GM18526 (cell line): ENCODE results near the gene NEAT1.

Experiments
- POLR2A ChIP-seq: IDR thresholded peaks from 3 replicates; pipeline ENCODE4 v1.6.1; 2011; ENCODE audit not compliant: insufficient read length; ENCODE audit errors: extremely low read depth

The NEAT1 gene

DNA sequence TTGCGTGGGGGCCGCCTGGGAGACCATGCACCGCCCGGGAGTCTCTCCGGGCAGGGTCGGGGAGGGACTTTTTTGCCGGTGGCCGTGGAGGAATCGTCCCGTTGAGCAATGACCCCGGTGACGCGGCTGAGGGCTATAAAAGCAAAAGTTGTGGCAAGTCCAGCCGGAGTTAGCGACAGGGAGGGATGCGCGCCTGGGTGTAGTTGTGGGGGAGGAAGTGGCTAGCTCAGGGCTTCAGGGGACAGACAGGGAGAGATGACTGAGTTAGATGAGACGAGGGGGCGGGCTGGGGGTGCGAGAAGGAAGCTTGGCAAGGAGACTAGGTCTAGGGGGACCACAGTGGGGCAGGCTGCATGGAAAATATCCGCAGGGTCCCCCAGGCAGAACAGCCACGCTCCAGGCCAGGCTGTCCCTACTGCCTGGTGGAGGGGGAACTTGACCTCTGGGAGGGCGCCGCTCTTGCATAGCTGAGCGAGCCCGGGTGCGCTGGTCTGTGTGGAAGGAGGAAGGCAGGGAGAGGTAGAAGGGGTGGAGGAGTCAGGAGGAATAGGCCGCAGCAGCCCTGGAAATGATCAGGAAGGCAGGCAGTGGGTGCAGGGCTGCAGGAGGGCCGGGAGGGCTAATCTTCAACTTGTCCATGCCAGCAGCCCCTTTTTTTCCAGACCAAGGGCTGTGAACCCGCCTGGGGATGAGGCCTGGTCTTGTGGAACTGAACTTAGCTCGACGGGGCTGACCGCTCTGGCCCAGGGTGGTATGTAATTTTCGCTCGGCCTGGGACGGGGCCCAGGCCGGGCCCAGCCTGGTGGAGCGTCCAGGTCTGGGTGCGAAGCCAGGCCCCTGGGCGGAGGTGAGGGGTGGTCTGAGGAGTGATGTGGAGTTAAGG, at the start of gene NEAT1:
Gene NEAT1, plus strand, starts transcription at position 166 of the 883 bp plus-strand sequence.
- no peak for TF ChIP-seq POLR2A

DNA sequence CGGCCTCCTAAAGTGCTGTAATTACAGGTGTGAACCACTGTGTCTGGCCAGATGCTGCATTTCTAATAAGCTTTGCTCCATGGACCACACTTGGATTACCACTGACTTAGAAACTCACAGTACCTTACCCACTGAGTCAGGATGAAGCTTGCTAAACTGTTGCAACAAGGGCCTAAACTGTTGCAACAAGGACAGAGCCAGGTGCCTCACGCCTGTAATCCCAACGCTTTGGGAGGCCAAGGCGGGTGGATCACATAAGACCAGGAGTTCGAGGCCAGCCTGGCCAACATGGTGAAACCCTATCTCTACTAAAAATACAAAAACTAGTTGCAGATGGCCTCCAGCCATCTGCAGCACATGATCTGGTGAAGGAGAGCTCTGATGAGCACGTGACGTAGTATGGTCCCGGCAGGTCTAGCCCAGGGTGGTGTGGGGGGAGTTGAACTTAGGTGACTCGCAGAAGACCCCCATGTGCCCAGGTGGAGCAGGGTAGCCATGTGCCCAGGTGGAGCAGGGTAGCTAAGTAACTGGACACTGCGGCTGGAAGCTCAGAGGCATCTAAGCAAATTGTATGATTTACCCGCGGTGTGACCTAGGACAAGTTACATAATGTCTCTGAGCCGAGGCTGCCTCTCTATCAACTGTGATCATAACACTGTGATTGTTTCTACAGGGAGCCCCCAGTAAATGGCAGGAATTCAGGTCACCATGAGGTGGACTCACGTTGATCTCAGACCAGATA, 48.6 kb upstream of the NEAT1 start:
- no peak for TF ChIP-seq POLR2A

DNA sequence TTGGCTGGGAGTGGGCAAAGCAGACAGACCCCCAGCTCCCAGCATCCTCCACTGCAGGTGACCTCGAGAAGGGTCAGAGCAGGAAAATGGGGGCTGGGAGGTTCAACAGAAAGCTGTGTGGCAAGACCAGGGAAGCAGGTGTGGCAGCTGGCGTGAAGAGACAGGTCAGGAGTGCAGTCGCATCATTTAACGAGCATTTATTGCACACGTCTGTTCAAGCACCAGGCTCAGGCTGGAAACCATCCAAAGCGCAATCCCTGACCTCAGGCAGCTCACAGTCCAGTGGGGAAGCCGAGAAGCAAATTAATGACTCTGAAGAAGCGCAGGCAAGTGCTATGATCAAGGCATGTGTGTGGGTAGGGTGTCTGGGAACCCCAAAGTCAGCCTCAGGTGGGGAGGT, 47.6 kb upstream of the NEAT1 start:
- TF ChIP-seq POLR2A: no peak

DNA sequence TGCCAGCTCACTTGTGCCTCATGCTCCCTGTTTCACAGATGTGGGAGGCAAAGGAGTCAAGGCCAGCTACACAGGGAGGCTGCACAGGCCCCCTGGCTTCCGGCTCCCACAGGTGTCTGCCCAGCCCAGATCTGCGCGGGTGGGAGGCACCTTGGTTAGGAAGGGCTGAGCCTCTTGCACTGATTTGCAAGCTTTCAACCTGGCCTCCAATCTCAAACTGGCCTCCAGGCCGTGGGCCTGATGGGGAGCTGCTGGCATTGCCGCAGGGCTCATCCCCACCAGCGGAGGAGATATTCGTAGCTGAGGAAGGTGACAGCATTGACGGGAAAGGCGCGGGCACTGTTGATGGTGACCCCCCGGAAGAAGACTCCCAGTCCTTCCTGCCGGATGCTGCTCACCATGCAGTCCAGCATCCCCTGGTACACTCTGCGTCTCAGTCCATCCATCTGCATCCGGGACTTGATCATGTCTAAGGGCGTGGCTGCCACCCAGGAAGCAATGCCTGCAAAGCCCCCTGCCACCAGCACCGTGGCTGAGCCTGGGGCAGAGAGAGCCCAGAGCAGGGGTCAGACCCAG, 46.4 kb upstream of the NEAT1 start:
- no peak for TF ChIP-seq POLR2A

DNA sequence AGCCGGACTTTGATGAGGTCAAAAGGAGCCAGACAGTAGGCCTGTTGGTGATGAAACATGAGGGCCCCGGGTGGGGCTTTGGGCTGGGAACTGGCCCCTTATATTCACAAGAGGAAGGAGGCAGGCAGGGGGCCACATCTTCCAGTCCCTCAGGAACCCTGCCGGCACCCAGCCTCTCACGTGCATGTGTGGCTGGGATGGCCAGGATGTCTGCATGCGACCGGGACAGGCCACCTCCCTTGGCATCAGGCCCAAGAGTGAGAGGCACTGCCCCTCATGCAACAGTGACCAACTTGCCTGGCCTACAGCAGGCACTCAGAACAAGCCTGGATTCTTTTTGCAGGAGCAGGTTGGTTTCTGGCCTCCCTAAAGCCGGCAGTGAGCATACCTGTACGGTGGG, 45.6 kb upstream of the NEAT1 start:
- no peak for TF ChIP-seq POLR2A

DNA sequence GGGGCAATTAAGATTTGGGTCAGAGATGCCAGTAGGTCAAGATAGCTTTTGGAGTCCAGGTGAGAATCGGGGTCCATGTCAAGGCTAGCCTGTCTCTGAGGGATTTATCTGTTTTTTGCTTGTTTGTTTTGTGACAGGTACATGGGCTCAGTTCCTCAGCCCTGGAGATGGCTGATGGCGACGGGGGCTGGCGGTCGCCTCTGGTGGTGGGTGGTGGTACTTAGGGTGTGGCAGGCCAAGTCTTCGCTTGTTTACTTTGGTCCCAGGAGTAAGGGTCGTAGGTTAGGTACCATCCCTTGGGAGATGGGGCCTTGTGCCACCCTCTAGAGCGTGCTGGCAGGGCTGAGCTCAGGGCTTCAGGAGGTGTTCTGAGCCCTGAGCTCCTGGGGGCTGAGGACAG, 44.8 kb upstream of the NEAT1 start:
- no peak for TF ChIP-seq POLR2A

DNA sequence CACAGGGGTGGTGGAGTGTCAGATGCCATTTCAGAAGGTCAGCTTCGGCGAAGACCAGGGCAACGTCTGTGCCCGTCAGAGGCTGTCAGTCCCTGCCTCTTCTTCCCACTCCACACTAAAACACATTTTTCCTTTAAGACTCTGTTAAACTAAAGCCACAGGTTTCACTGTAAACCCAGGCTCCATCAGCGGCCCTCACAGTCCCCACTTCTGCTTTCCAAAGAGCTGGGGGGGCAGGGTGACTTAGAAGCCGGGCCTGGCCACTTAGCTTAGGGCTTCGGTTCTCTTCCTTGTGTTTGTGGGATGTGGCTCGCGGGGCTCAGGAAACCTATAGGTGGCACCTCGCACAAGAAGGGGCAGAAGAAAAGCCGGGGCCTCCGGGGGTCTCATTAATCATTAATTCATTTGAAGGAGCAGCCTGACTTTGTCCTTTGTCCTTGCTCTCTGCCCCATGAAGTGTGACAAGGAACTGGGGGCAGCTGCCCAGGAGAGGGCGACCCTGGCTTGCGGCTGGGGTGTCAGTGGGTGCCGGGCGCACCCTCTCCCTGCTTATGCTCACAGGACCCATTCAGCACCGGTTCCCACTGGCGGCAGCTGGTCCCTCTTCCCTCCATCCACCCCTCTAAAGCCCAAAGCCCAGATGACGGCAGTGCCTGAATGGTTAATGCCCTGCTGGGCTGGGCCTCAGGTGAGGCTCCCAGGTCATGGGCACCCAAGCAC, 44.2 kb upstream of the NEAT1 start:
- TF ChIP-seq POLR2A: no peak

DNA sequence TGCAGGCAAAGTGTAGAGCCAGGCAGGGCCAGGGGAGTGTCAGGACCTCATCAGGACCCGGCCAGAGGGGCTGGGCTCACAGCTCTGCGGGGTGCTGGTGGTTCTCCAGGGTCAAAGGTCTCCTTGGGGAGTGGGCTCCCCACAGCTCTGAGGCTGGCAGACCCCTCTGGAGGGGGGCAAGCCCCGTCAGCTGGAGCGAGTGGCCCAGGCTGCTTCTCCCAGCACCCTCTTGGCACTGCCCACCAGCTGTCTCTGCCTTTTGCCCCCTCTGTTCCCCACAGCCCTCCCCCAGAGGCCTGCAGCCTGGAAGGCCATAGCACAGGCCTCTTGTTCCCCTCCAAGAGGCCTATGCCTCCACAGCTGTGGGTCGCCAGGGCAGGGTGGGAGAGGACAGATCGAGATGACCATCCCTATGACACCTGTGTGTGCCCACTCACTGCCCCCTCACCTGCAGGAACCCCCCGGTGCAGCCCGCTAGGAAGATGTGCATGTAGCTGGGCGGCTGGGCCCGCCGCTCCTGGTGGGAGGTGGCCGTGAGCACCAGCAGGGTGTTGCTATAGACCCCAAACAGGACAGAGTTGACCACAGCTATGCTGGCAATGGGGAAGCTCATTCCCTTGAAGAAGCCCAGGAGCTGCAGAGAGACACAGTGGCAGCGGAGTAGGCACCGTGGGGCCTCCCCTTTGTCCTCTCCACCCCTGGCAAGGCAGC, 43.5 kb upstream of the NEAT1 start:
- no peak for TF ChIP-seq POLR2A

DNA sequence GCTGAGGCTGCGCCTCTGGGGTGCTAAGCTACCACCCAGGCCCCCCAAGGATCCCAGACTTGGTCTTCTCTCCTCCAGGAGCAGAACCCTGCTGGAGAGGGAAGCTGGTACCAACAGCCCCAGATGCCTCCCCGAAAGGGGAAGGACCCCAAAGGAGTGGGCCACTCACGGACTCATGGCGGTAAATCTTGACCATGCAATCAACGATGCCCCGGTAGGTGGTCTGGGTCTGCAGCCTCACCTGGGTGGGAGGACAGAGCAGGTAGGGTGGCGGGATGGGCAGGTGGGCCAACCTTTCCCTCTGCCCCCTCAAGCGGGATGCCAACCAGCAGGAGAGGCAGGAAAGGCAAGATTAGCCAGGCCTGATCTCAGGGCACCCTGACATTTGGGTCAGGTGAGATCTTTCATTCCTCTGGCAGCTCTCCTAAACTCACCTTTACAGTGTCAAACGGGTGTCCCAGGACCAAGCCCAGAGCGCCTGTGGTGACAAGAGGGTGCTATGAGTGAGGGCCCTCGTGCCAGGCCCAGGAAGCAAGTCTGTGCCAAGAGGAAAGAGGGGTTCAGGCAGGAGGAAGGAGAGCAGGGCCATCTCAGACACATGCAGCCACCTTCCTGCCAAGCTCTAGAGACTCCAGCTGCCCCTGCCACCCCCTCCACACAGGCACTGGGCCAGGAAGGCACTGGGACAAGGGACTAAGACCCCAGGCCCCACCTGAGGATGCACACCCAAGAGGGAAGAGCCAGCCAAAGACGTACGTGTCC, 42.7 kb upstream of the NEAT1 start:
- no peak for TF ChIP-seq POLR2A

DNA sequence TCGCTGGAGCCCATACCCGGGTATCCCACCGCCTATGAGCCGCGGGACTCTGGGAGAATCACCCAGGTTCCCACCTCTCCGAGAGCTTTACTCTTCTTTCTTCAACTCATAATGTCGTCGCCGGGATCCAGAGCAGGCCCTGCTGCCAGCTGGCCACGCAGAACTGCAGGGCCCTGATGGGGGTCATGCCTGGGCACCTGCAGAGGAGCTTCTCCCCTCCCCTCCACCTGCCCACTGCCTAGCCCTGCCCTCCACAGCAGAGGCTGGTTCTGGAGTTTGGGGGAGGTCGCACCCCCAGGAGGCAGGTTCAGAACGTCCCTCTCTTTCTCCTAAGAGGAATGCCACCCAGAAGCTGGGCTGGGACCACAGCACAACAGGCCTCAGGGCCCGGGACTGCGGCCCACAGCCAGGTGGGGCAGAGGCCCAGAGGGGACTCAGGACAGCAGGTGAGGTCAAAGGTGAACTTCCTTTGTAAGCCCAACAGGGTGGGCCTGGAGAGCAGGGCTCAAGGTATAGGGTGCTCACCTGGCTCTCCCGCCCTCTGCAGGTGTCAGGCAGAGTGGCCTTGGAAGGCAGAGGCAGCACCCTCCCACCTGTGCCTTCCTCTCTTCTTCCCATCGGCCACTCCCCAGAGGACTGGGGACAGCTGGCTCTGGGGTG, 42.0 kb upstream of the NEAT1 start:
- no peak for TF ChIP-seq POLR2A

DNA sequence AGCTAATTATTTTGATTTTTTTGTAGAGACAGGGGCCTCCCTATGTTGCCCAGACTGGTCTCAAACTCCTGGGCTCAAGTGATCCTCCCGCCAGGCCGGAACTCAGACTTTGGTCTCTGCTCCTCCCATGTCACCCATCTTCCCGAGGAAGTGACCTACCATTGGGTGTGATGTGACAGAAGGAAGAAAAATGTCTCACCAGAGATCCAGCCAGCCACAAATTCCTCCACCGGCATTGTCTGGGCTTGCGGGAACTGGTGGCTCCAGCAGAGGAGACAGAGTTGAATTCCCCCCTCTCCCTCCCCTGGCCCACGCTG, 40.9 kb upstream of the NEAT1 start:
- peak; percentile 47 for TF ChIP-seq POLR2A

DNA sequence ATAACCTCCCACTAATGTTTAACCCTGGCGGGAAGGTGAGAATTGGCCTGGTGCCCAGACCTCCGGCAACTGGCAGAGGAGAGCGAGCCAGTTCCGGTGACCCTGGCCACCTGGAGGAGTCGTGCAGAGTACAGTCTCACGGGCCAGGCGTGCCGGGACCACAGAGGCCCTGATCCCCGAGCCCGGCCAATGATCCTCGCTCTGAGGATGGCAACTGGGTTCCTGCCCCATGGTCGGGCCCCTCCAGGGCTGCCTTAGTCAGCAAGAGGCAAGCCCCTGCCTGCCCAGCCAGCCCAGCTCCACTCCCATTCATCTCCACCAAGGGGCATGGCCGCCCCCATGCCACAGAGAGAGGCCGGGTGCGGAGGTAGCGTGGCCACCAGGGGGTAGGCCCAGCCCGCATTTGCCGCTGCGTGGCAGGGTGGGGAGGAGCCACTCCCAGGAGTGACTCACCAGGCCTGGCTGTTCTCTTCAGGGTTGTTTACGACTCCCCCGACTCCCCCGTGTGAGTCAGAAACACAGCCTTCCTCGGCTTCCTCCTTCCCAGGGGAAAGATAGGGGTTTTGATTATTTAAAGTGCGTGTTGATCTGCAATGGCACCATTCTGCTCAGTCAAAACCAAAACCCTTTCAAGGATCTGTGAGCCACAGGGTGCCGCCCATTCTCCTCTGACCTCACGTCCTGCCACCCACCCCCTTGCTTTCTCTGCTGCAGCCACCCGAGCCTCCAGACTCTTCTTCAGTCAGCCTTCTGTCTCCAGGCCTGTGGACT, 40.4 kb upstream of the NEAT1 start, which contains the start of gene SLC25A45:
Gene SLC25A45, minus strand, starts transcription at position 614 of the 771 bp plus-strand sequence. CDS start 695 bp downstream, outside the sequence.
- TF ChIP-seq POLR2A: peak; percentile 13
